HepG2 (cell line): ENCODE results near the gene XPR1. TPM values are rescaled to one million over a fixed set of nuclear protein-coding genes. Genes with fewer than 3 reads are reported as not detected.

Experiments used
- ATAC-seq: fragments of 200-7000 bp; cut with Tn5 transposase; 3 replicates; pipeline ENCODE4 v1.9.1; 2020; ENCODE audit warnings: mild to moderate bottlenecking, moderate library complexity
- BruUV-seq: library from RNA; stranded (reverse); fragments of 400-500 nt; replicated peaks from 2 replicates; lab custom pipeline; 2021; lab: Mats Ljungman, UMichigan
- CTCF ChIA-PET: fragments of 300-600 bp; formaldehyde crosslinking; extraction: SDS; loops from one replicate; lab custom pipeline; 2021; ENCODE audit warnings: low total read pairs, inconsistent platforms, low intra/inter-chr PET ratio; lab: Yijun Ruan, JAX
- POLR2A ChIA-PET: fragments of 350-600 bp; sonication (Branson Sonifier 250); formaldehyde crosslinking; loops from one replicate; lab custom pipeline; 2020; ENCODE audit warnings: antibody characterized with exemption, inconsistent platforms; lab: Yijun Ruan, JAX
- DNase-seq: peaks from one replicate; pipeline ENCODE4 v3.0.0-alpha.2; 2015; ENCODE audit warnings: low spot score
- FAIRE-seq: peaks from 3 replicates; lab custom pipeline; 2011; peaks lifted over from hg19 to GRCh38; lab: Jason Lieb, UNC
- H2AFZ ChIP-seq: one replicate; pipeline ENCODE4 v1.6.1; 2011; ENCODE audit warnings: low read length, inconsistent platforms
- H3K27ac ChIP-seq: fragments of 300-600 bp; 3 replicates; pipeline ENCODE4 v1.8.0; 2011; ENCODE audit warnings: mixed run types, mild to moderate bottlenecking, mixed read lengths, low read length, inconsistent platforms; ENCODE audit not compliant: insufficient read depth; ENCODE audit errors: extremely low read length
- H3K27me3 ChIP-seq, 2 experiments: fragments of 200-600 bp in 1 of 2; 2 replicates in 1 of 2; 3 replicates in 1 of 2; pipeline versions ENCODE4 v1.6.0 to v1.8.0; 2011; ENCODE audit warnings: low read length in 2 of 2, mild to moderate bottlenecking in 2 of 2, moderate library complexity in 2 of 2, inconsistent platforms in 1 of 2; ENCODE audit not compliant: insufficient read depth in 2 of 2, control insufficient read depth in 1 of 2
- H3K36me3 ChIP-seq, 2 experiments: fragments of 200-600 bp in 1 of 2; replicated peaks in 1 of 2; 2 replicates in 1 of 2; 3 replicates in 1 of 2; pipeline versions ENCODE4 v1.5.1 to v1.8.0; 2011; ENCODE audit warnings: low read length in 2 of 2, inconsistent platforms in 1 of 2; ENCODE audit not compliant: insufficient read depth in 2 of 2, control insufficient read depth in 1 of 2
- H3K4me1 ChIP-seq: 2 replicates; pipeline ENCODE4 v1.5.1; 2012; ENCODE audit warnings: low read length, inconsistent platforms; ENCODE audit not compliant: insufficient read depth
- H3K4me2 ChIP-seq: 2 replicates; pipeline ENCODE4 v1.6.0; 2011; ENCODE audit warnings: low read depth, low read length, inconsistent platforms
- H3K4me3 ChIP-seq, 3 experiments: fragments of 200-600 bp in 1 of 3; sonication (generic), shearing (Covaris generic) in 1 of 3; replicated peaks in 1 of 3; 2 replicates each; pipeline ENCODE4 v1.5.1; 2011 to 2016; ENCODE audit warnings: low read length in 3 of 3, inconsistent platforms in 2 of 3, low read depth in 2 of 3, mild to moderate bottlenecking in 2 of 3, control low read depth in 1 of 3, mixed read lengths in 1 of 3; ENCODE audit not compliant: insufficient read depth in 1 of 3
- H3K79me2 ChIP-seq: one replicate; pipeline ENCODE4 v1.6.1; 2011; ENCODE audit warnings: low read length, inconsistent platforms; ENCODE audit not compliant: insufficient read depth
- H3K9ac ChIP-seq: 2 replicates; pipeline ENCODE4 v1.6.0; 2011; ENCODE audit warnings: mild to moderate bottlenecking, low read depth, low read length, inconsistent platforms; ENCODE audit not compliant: insufficient read depth
- H3K9me3 ChIP-seq: 2 replicates; pipeline ENCODE4 v1.5.1; 2012; ENCODE audit warnings: mild to moderate bottlenecking, low read length
- H4K20me1 ChIP-seq: 2 replicates; pipeline ENCODE4 v1.6.0; 2011; ENCODE audit warnings: inconsistent platforms, mild to moderate bottlenecking, low read length, moderate library complexity; ENCODE audit not compliant: insufficient read depth
- CHD4 ChIP-seq: fragments of 200-600 bp; sonication (generic); IDR thresholded peaks from 2 replicates; pipeline ENCODE4 v1.7.0; 2017; ENCODE audit warnings: mild to moderate bottlenecking, low read length, borderline replicate concordance
- FOXA3 ChIP-seq: IDR thresholded peaks from 2 replicates; pipeline ENCODE4 v1.6.1; 2016; ENCODE audit warnings: missing genetic modification reagents, missing compliant biosample characterization
- GTF2F1 ChIP-seq: fragments of 150-350 bp; IDR thresholded peaks from 2 replicates; pipeline ENCODE4 v1.6.1; 2014; ENCODE audit warnings: low read length
- HOXA7 ChIP-seq: sonication (generic); formaldehyde crosslinking; IDR thresholded peaks from 2 replicates; pipeline ENCODE4 v1.8.1; 2022; ENCODE audit warnings: mild to moderate bottlenecking, missing genetic modification reagents, moderate library complexity
- IKZF4 ChIP-seq: sonication (generic); formaldehyde crosslinking; IDR thresholded peaks from 2 replicates; pipeline ENCODE4 v1.5.1; 2020; ENCODE audit warnings: borderline replicate concordance, mild to moderate bottlenecking, low read depth, missing genetic modification reagents; ENCODE audit errors: not compliant biosample characterization
- MAFK ChIP-seq, 2 experiments: IDR thresholded peaks in 1 of 2; conservative IDR thresholded peaks in 1 of 2; 2 replicates each; pipeline ENCODE4 v1.6.1; 2011; ENCODE audit warnings: improper control_type of control experiment in 2 of 2, low read length in 2 of 2
- MBNL3 ChIP-seq: fragments of 250-450 bp; sonication (Bioruptor Pico); conservative IDR thresholded peaks from 2 replicates; pipeline ENCODE4 v1.8.0; 2022; ENCODE audit warnings: mild to moderate bottlenecking, inconsistent platforms
- NCOR1 ChIP-seq: fragments of 200-600 bp; sonication (generic); IDR thresholded peaks from 2 replicates; pipeline ENCODE4 v1.7.0; 2017; ENCODE audit warnings: antibody characterized with exemption, low read length, borderline replicate concordance
- NR2F6 ChIP-seq, 2 experiments: IDR thresholded peaks; 2 replicates each; pipeline ENCODE4 v1.6.1; 2016; ENCODE audit warnings: antibody characterized with exemption in 1 of 2, mild to moderate bottlenecking in 1 of 2
- POLR2G ChIP-seq: fragments of 200-400 bp; formaldehyde crosslinking; IDR thresholded peaks from 2 replicates; pipeline ENCODE4 v1.6.1; 2018; ENCODE audit warnings: mild to moderate bottlenecking, low read depth, low read length, moderate library complexity
- RFX5 ChIP-seq: IDR thresholded peaks from 2 replicates; pipeline ENCODE4 v1.6.1; 2011; ENCODE audit warnings: low read depth, low read length, improper control_type of control experiment
- STAG1 ChIP-seq: sonication (generic); formaldehyde crosslinking; IDR thresholded peaks from 2 replicates; pipeline ENCODE4 v1.4.0; 2020; ENCODE audit warnings: missing genetic modification reagents
- TEF ChIP-seq: sonication (generic); formaldehyde crosslinking; IDR thresholded peaks from 2 replicates; pipeline ENCODE4 v1.5.0; 2020; ENCODE audit warnings: missing genetic modification reagents
- ZBTB7A ChIP-seq: sonication (generic); formaldehyde crosslinking; IDR thresholded peaks from 2 replicates; pipeline ENCODE4 v1.8.0; 2022; ENCODE audit warnings: mild to moderate bottlenecking, missing genetic modification reagents
- ZBTB7B ChIP-seq: sonication (generic); formaldehyde crosslinking; IDR thresholded peaks from 2 replicates; pipeline ENCODE4 v1.4.0; 2020; ENCODE audit warnings: missing genetic modification reagents
- ZFP36L2 ChIP-seq: sonication (generic); formaldehyde crosslinking; IDR thresholded peaks from 2 replicates; pipeline ENCODE4 v1.4.0; 2020; ENCODE audit warnings: missing genetic modification reagents
- ZFY ChIP-seq: sonication (generic); formaldehyde crosslinking; IDR thresholded peaks from 2 replicates; pipeline ENCODE4 v1.4.0; 2020; ENCODE audit warnings: missing genetic modification reagents
- ZMYM3 ChIP-seq: sonication (generic); formaldehyde crosslinking; IDR thresholded peaks from 2 replicates; pipeline ENCODE4 v1.5.1; 2020; ENCODE audit warnings: mild to moderate bottlenecking, missing genetic modification reagents
- ZNF20 ChIP-seq: sonication (generic); formaldehyde crosslinking; IDR thresholded peaks from 2 replicates; pipeline ENCODE4 v1.4.0; 2020; ENCODE audit warnings: mild to moderate bottlenecking, moderate library complexity, missing genetic modification reagents
- ZNF275 ChIP-seq: sonication (generic); formaldehyde crosslinking; IDR thresholded peaks from 2 replicates; pipeline ENCODE4 v1.8.0; 2022; ENCODE audit warnings: missing genetic modification reagents, mild to moderate bottlenecking, inconsistent platforms, borderline replicate concordance
- ZNF652 ChIP-seq: IDR thresholded peaks from 2 replicates; pipeline ENCODE4 v1.6.1; 2016; ENCODE audit warnings: low read depth, borderline replicate concordance
- ZNF737 ChIP-seq: sonication (generic); formaldehyde crosslinking; IDR thresholded peaks from 2 replicates; pipeline ENCODE4 v1.5.0; 2020; ENCODE audit warnings: missing genetic modification reagents, mild to moderate bottlenecking, borderline replicate concordance
- ZNF790 ChIP-seq: sonication (generic); formaldehyde crosslinking; IDR thresholded peaks from 2 replicates; pipeline ENCODE4 v1.8.0; 2022; ENCODE audit warnings: missing genetic modification reagents, mild to moderate bottlenecking, borderline replicate concordance
- ZSCAN30 ChIP-seq: sonication (generic); formaldehyde crosslinking; IDR thresholded peaks from 2 replicates; pipeline ENCODE4 v1.5.0; 2020; ENCODE audit warnings: mild to moderate bottlenecking, missing genetic modification reagents
- ZSCAN5A ChIP-seq: sonication (generic); formaldehyde crosslinking; IDR thresholded peaks from 2 replicates; pipeline ENCODE4 v1.8.0; 2022; ENCODE audit warnings: mild to moderate bottlenecking, missing genetic modification reagents, borderline replicate concordance
- WGBS: methylation state at CpG from one replicate; pipeline ENCODE4 v1.1.6; 2017; ENCODE audit warnings: low lambda C conversion rate; 5-methylcytosine and 5-hydroxymethylcytosine counted together
- in situ Hi-C: cut with HindIII; loops from 2 replicates; pipeline ENCODE4 v1.10.0; 2017; ENCODE audit warnings: low pct_unique_long_range_greater_than_20kb; ENCODE audit not compliant: extremely low pct_ligation_motif_present
- intact Hi-C: fragments of 100-400 bp; cut with micrococcal nuclease; formaldehyde crosslinking; loops from one replicate; pipeline ENCODE4 v1.10.0; 2022; ENCODE audit not compliant: unreplicated experiment
- polyA plus RNA-seq, 8 experiments: library from polyadenylated mRNA; depleted of rRNA in 3 of 8; stranded (reverse) in 7 of 8; unstranded in 1 of 8; fragments of >200 nt; fragmentation: Illumina TruSeq in 4 of 8; extraction: Trizol in 4 of 8; gene quantifications; 2 replicates each; pipeline versions ENCODE4 v1.2.1 to v1.2.3, GENCODE V29; 2011 to 2016; ENCODE audit warnings: low read depth in 4 of 8, missing spikeins in 1 of 8, mixed read lengths in 1 of 8; ENCODE audit not compliant: insufficient read depth in 1 of 8
- total RNA-seq, 5 experiments: library from RNA; depleted of rRNA; stranded (reverse); fragments of >200 nt; fragmentation: Illumina TruSeq; extraction: Trizol; gene quantifications; 2 replicates each; pipeline ENCODE4 v1.2.3, GENCODE V29; 2016; ENCODE audit warnings: low read depth in 1 of 5

Gene XPR1
- total and polyA plus RNA-seq, 2 of the 13 experiments (the other 11 are each of a cell fraction or from before 2014, with no cell fraction given), result 22.3 to 23.6 TPM

- Histone ChIP-seq H3K36me3 (no peaks in the 10 kb centered on the region), H3K4me3 (no peak overlapping the region; a peak in 1 of 6 replicates), H3K27me3 (no peaks in the 10 kb centered on the region), H3K9me3 (no peaks in the 10 kb centered on the region), H3K79me2 (no peaks in the 10 kb centered on the region), H4K20me1 (no peaks in the 10 kb centered on the region), H3K9ac (no peak overlapping the region), H2AFZ (no peak overlapping the region), H3K4me2 (peak overlapping the region; percentile 43), H3K27ac (no peak overlapping the region), H3K4me1 (peaks cover 37% of the 10 kb centered on the region)
- intact Hi-C loops (loop anchor here (5.0 kb wide), 1 partner anchor 47 kb away; the partner anchor contains the start of gene XPR1), in situ Hi-C loops (no loop called here)
- ChIA-PET CTCF (no interaction called here), POLR2A (interaction anchor here (1.1 to 2.7 kb wide), 3 partner anchors 47 to 63 kb away, joined by 3 to 11 read pairs (median 8); partner anchors contain the start of gene XPR1)
- peak; percentile 58 for ATAC-seq
- DNase-seq, result peak; percentile 66
- BruUV-seq, result no TSS peak
- WGBS, result 32% methylated on average over 8 of the region's 8 CpGs
- FAIRE-seq, result no peak
- TF ChIP-seq ZNF275 (no peak), FOXA3 (CRISPR knock-in tag) (no peak), NCOR1 (peak; percentile 43; the same call in 1 of the 2 replicates), ZSCAN30 (CRISPR knock-in tag) (no peak), ZFP36L2 (CRISPR knock-in tag) (no peak), ZNF652 (no peak), MAFK (conservative IDR thresholded peaks at IDR 0.05 in 1 of 2, IDR thresholded peaks at IDR 0.05 in 1 of 2; ENCODE audit: low read length in 2 of 2) (0 out of 4 replicates have a peak, but pooled peaks of 1 of the 2 experiments have one; percentile 8), STAG1 (CRISPR knock-in tag) (no peak), ZNF790 (CRISPR knock-in tag) (no peak), ZFY (CRISPR knock-in tag) (no peak), POLR2G (no peak), CHD4 (no peak), MBNL3 (CRISPR knock-in tag) (no peak), ZBTB7B (CRISPR knock-in tag) (no peak), ZBTB7A (no peak), GTF2F1 (no peak), ZNF737 (no peak), TEF (CRISPR knock-in tag) (no peak), ZSCAN5A (CRISPR knock-in tag) (no peak), IKZF4 (CRISPR knock-in tag) (no peak), ZMYM3 (CRISPR knock-in tag) (0 out of 2 replicates have a peak, but pooled peaks have one; percentile 26), RFX5 (no peak), ZNF20 (no peak), HOXA7 (CRISPR knock-in tag) (no peak), NR2F6 (IDR thresholded peaks at IDR 0.05) (no peak), NR2F6 (CRISPR knock-in tag; IDR thresholded peaks at IDR 0.05) (no peak)
Observed at GRCh38 chr1:180584869-180585268, 47.0 kb upstream of the XPR1 start.
